Mesenchymal stem cell (in vitro differentiated cells and primary cell): ENCODE data around the gene U2AF2.

Experiments used
- DNase-seq: peaks from one replicate; pipeline ENCODE4 v3.0.0-alpha.2; 2013
- H2AFZ ChIP-seq: one replicate; pipeline ENCODE4 v1.6.1; 2013; ENCODE audit warnings: low read depth, mild to moderate bottlenecking, control low read depth, inconsistent platforms, low read length, moderate library complexity
- H2AK5ac ChIP-seq: 2 replicates; pipeline ENCODE4 v1.6.1; 2013; ENCODE audit warnings: low read length, moderate library complexity, mild to moderate bottlenecking, inconsistent platforms; ENCODE audit not compliant: severe bottlenecking
- H2BK120ac ChIP-seq: one replicate; pipeline ENCODE4 v1.6.1; 2013; ENCODE audit warnings: low read depth, mild to moderate bottlenecking, inconsistent platforms, low read length, moderate library complexity
- H2BK12ac ChIP-seq, 2 experiments: one replicate each; pipeline ENCODE4 v1.6.1; 2013; ENCODE audit warnings: inconsistent platforms in 2 of 2, low read length in 2 of 2, mild to moderate bottlenecking in 2 of 2, moderate library complexity in 2 of 2, control low read depth in 1 of 2
- H2BK15ac ChIP-seq: one replicate; pipeline ENCODE4 v1.6.1; 2013; ENCODE audit warnings: mild to moderate bottlenecking, low read depth, inconsistent platforms; ENCODE audit not compliant: poor library complexity, severe bottlenecking
- H2BK5ac ChIP-seq: 2 replicates; pipeline ENCODE4 v1.6.1; 2013; ENCODE audit warnings: low read depth, mild to moderate bottlenecking, low read length, control low read depth, inconsistent platforms; ENCODE audit not compliant: poor library complexity, severe bottlenecking
- H3K14ac ChIP-seq, 2 experiments: one replicate each; pipeline ENCODE4 v1.6.1; 2013; ENCODE audit warnings: inconsistent platforms in 2 of 2, low read length in 2 of 2, control low read depth in 1 of 2, mild to moderate bottlenecking in 1 of 2, moderate library complexity in 1 of 2
- H3K18ac ChIP-seq, 2 experiments: one replicate each; pipeline ENCODE4 v1.6.1; 2013; ENCODE audit warnings: inconsistent platforms in 2 of 2, low read length in 2 of 2, control low read depth in 1 of 2, low read depth in 1 of 2, mild to moderate bottlenecking in 1 of 2
- H3K23ac ChIP-seq, 2 experiments: one replicate each; pipeline ENCODE4 v1.6.1; 2013; ENCODE audit warnings: inconsistent platforms in 2 of 2, low read length in 2 of 2, mild to moderate bottlenecking in 2 of 2, moderate library complexity in 2 of 2, control low read depth in 1 of 2
- H3K27ac ChIP-seq: 2 replicates; pipeline ENCODE4 v1.5.1; 2013; ENCODE audit warnings: mild to moderate bottlenecking, moderate library complexity, low read length, control low read depth, inconsistent platforms; ENCODE audit not compliant: poor library complexity, severe bottlenecking
- H3K27me3 ChIP-seq, 2 experiments: 2 replicates each; pipeline versions ENCODE4 v1.6.1 to v1.7.0; 2013; ENCODE audit warnings: low read length in 2 of 2, mild to moderate bottlenecking in 2 of 2, moderate library complexity in 2 of 2, control low read depth in 1 of 2, inconsistent platforms in 1 of 2; ENCODE audit not compliant: control insufficient read depth in 1 of 2, insufficient read depth in 1 of 2
- H3K36me3 ChIP-seq, 2 experiments: 2 replicates each; pipeline versions ENCODE4 v1.6.1 to v1.7.0; 2013; ENCODE audit warnings: low read length in 2 of 2, control low read depth in 1 of 2, inconsistent platforms in 1 of 2, low read depth in 1 of 2, mild to moderate bottlenecking in 1 of 2; ENCODE audit not compliant: insufficient read depth in 2 of 2, control insufficient read depth in 1 of 2
- H3K4ac ChIP-seq, 2 experiments: one replicate each; pipeline ENCODE4 v1.6.1; 2013; ENCODE audit warnings: inconsistent platforms in 2 of 2, low read length in 2 of 2, mild to moderate bottlenecking in 2 of 2, moderate library complexity in 2 of 2, control low read depth in 1 of 2, low read depth in 1 of 2
- H3K4me1 ChIP-seq: 2 replicates; pipeline ENCODE4 v1.6.1; 2013; ENCODE audit warnings: low read depth, low read length, control low read depth; ENCODE audit not compliant: control insufficient read depth, insufficient read depth
- H3K4me2 ChIP-seq: 2 replicates; pipeline ENCODE4 v1.6.1; 2013; ENCODE audit warnings: low read length, mild to moderate bottlenecking, inconsistent platforms; ENCODE audit not compliant: poor library complexity, severe bottlenecking
- H3K4me3 ChIP-seq, 2 experiments: 2 replicates each; pipeline versions ENCODE4 v1.5.1 to v1.7.0; 2013; ENCODE audit warnings: low read length in 2 of 2, mild to moderate bottlenecking in 2 of 2, control low read depth in 1 of 2, low read depth in 1 of 2; ENCODE audit not compliant: insufficient read depth in 1 of 2
- H3K79me1 ChIP-seq: replicated peaks from 2 replicates; pipeline ENCODE4 v1.6.1; 2013; ENCODE audit warnings: mild to moderate bottlenecking, control low read depth, low read length, inconsistent platforms; ENCODE audit not compliant: poor library complexity, severe bottlenecking
- H3K9ac ChIP-seq: 2 replicates; pipeline ENCODE4 v1.7.0; 2013; ENCODE audit warnings: mild to moderate bottlenecking, low read length, moderate library complexity
- H3K9me3 ChIP-seq: 2 replicates; pipeline ENCODE4 v1.7.0; 2013; ENCODE audit warnings: mild to moderate bottlenecking, low read length; ENCODE audit not compliant: control insufficient read depth
- H4K8ac ChIP-seq: one replicate; pipeline ENCODE4 v1.6.1; 2013; ENCODE audit warnings: inconsistent platforms, mild to moderate bottlenecking, low read length, moderate library complexity
- H4K91ac ChIP-seq: one replicate; pipeline ENCODE4 v1.6.1; 2013; ENCODE audit warnings: mild to moderate bottlenecking, low read length, inconsistent platforms
- WGBS: methylation state at CpG from one replicate; pipeline ENCODE4 v1.1.7; 2013; ENCODE audit warnings: mixed read lengths; 5-methylcytosine and 5-hydroxymethylcytosine counted together

Gene U2AF2

DNA sequence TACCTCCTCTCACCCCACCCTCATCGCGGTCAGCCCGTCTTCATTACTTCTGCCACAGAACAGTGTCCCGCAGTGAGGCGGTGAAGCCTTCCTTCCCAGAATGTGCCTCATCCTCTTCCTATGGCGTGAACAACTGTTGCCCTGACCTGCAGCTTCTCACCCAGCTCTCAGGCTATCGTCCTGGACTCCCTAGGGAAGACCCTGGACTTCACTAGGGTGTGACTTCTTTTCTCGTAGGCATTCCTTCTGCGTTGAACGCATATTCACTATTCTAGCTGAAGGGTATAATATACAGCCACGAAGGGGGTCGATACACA lies 48.4 kb upstream of the U2AF2 start:
- Histone ChIP-seq H2BK15ac (no peak overlapping the region), H3K4ac (peak overlapping the region in 1 of 2 experiments; percentile 62), H3K4me2 (peak overlapping the region; percentile 72), H3K14ac (peak overlapping the region in 1 of 2 experiments; percentile 68), H3K9me3 (peaks cover 4% of the 10 kb centered on the region), H3K18ac (peak overlapping the region in 1 of 2 experiments; percentile 25), H3K9ac (peak overlapping the region; percentile 98), H3K23ac (no peak overlapping the region), H3K36me3 (peaks cover 36 to 42% of the 10 kb centered on the region in 2 experiments), H3K27me3 (no peaks in the 10 kb centered on the region), H2AK5ac (no peak overlapping the region), H4K91ac (no peak overlapping the region), H4K8ac (no peak overlapping the region), H3K4me3 (peak overlapping the region; percentile 31 to 98), H2AFZ (no peak overlapping the region), H2BK5ac (no peak overlapping the region), H3K79me1 (peaks cover 36% of the 10 kb centered on the region), H2BK120ac (no peak overlapping the region), H3K4me1 (peaks cover 15% of the 10 kb centered on the region), H2BK12ac (peak overlapping the region in 1 of 2 experiments; percentile 8), H3K27ac (peak overlapping the region; percentile 97)
- DNase-seq = no peak
- 35% methylated on average over 12 of the region's 12 CpGs for WGBS

GRCh38 chr19:55606817-55607216 lies 48.0 kb upstream of the U2AF2 start:
- no peak for DNase-seq
- Histone ChIP-seq H3K27ac (peak overlapping the region; percentile 97), H2BK12ac (no peak overlapping the region), H3K14ac (no peak overlapping the region), H3K27me3 (no peaks in the 10 kb centered on the region), H4K91ac (no peak overlapping the region), H3K23ac (no peak overlapping the region), H2BK15ac (no peak overlapping the region), H3K36me3 (peaks cover 36 to 46% of the 10 kb centered on the region in 2 experiments), H3K4me1 (peaks cover 14% of the 10 kb centered on the region), H4K8ac (no peak overlapping the region), H3K18ac (no peak overlapping the region), H2BK120ac (no peak overlapping the region), H3K9ac (peak overlapping the region; percentile 98), H2AK5ac (no peak overlapping the region), H2BK5ac (no peak overlapping the region), H3K79me1 (peaks cover 39% of the 10 kb centered on the region), H2AFZ (no peak overlapping the region), H3K9me3 (peaks cover 4% of the 10 kb centered on the region), H3K4ac (no peak overlapping the region), H3K4me2 (peak overlapping the region; percentile 72), H3K4me3 (peak overlapping the region in 1 of 2 experiments; percentile 98)
- WGBS = 91% methylated on average over 9 of the region's 9 CpGs

DNA sequence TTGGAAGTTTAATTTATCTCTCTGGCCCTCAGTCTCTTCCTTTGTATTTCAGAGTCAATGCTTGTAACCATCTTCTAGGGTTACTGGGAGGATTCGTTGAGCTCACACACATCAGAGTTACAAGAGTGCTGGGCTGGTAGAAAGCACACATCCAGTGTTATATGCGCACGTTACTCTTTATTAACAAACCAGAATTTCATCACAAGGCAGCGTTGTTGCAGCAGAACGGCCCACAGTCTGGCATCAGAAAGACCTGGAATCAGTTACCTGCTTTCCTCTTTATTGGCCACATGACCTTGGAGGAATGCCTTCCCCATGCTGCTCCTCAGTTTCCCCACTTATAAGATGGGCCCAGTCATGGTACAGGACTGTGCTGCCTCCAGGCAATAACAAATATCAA lies 45.5 kb upstream of the U2AF2 start:
- H4K91ac ChIP-seq = no peak overlapping the region
- no peak overlapping the region for H3K4me3 ChIP-seq
- H3K79me1 ChIP-seq = peaks cover 28% of the 10 kb centered on the region
- no peak overlapping the region for H3K14ac ChIP-seq
- H3K23ac ChIP-seq = no peak overlapping the region
- no peak overlapping the region for H3K18ac ChIP-seq
- H2BK12ac ChIP-seq = no peak overlapping the region
- H3K4me1 ChIP-seq = peaks cover 11% of the 10 kb centered on the region
- H3K27ac ChIP-seq = no peak overlapping the region
- H3K4me2 ChIP-seq = no peak overlapping the region
- H2AFZ ChIP-seq = no peak overlapping the region
- no peak for DNase-seq
- WGBS = 98% methylated on average over 5 of the region's 5 CpGs
- H3K4ac ChIP-seq = no peak overlapping the region
- no peak overlapping the region for H2BK5ac ChIP-seq
- H3K9ac ChIP-seq = no peak overlapping the region
- no peak overlapping the region for H2BK15ac ChIP-seq
- H2BK120ac ChIP-seq = no peak overlapping the region
- H3K9me3 ChIP-seq = peaks cover 4% of the 10 kb centered on the region
- no peak overlapping the region for H2AK5ac ChIP-seq
- H4K8ac ChIP-seq = no peak overlapping the region
- H3K36me3 ChIP-seq = peaks cover 36 to 46% of the 10 kb centered on the region in 2 experiments
- no peaks in the 10 kb centered on the region for H3K27me3 ChIP-seq

DNA sequence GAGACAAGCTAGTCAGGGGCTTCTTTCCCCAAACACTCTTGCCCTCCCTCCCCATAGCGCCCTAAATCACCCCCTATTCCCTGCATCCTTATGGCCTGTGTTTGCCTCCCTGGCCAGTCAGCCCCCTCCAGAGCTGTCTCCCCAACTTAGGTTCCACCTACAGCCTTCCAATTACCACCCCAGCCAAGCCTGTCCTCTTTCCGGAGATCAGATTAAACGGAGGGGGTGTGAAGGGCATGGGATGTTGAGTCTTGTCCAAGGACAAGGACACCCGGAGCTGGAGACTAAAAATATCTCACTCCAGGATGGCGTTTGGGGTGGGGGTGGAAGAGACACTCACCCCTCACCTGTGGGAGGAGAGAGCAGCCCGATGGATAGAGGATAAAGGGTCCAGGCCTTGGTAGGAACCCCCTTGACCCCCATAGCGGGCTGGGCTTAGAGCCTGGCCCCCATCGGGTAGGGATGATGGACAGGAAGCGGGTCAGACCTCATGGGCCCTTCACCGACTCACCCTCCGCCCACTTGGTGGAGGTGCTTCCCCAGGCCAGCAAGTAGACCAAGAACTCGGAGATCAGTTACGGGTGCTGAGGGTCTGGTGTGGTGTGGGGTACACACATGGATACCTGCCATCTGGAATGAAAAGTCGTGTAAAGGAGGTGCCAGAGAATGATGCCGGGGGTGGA lies 43.4 kb upstream of the U2AF2 start:
- 96% methylated on average over 15 of the region's 15 CpGs for WGBS

More for the DNA sequence above, 43.4 kb upstream of the U2AF2 start:
- H3K18ac ChIP-seq = no peak overlapping the region
- H3K14ac ChIP-seq = no peak overlapping the region
- no peak overlapping the region for H2BK12ac ChIP-seq
- peaks cover 9% of the 10 kb centered on the region for H3K4me1 ChIP-seq
- H2BK15ac ChIP-seq = no peak overlapping the region
- H2BK120ac ChIP-seq = no peak overlapping the region
- no peak overlapping the region for H3K4me2 ChIP-seq
- H3K4me3 ChIP-seq = no peak overlapping the region
- no peak overlapping the region for H3K23ac ChIP-seq
- no peak overlapping the region for H4K8ac ChIP-seq
- H2AFZ ChIP-seq = no peak overlapping the region
- no peaks in the 10 kb centered on the region for H3K27me3 ChIP-seq
- H3K79me1 ChIP-seq = peaks cover 43% of the 10 kb centered on the region
- H2BK5ac ChIP-seq = no peak overlapping the region
- DNase-seq = no peak
- no peak overlapping the region for H4K91ac ChIP-seq
- peaks cover 47 to 67% of the 10 kb centered on the region in 2 experiments for H3K36me3 ChIP-seq
- no peak overlapping the region for H2AK5ac ChIP-seq
- H3K9me3 ChIP-seq = peaks cover 4% of the 10 kb centered on the region
- no peak overlapping the region for H3K27ac ChIP-seq
- no peak overlapping the region for H3K4ac ChIP-seq
- no peak overlapping the region for H3K9ac ChIP-seq
